ENCODE results near the gene ENTPD7. TPM values are rescaled to one million over a fixed set of nuclear protein-coding genes. Genes with fewer than 3 reads are reported as not detected.

The ENTPD7 gene
- total and polyA plus RNA-seq, 2 donors (not counting 1 experiment from before 2014, with no cell fraction given), result 0.75 to 6.2 TPM

- Histone ChIP-seq H3K79me2 (ENCODE audit: control insufficient read depth, insufficient read depth, low read length) (peaks cover 25% of the 10 kb centered on the region), H4K20me1 (ENCODE audit: control insufficient read depth, insufficient read depth, low read length, poor library complexity, severe bottlenecking) (peaks cover 10% of the 10 kb centered on the region), H2AFZ (ENCODE audit: insufficient read depth, low read depth, low read length, poor library complexity, severe bottlenecking) (peak overlapping the region; percentile 89), H3K4me3 (ENCODE audit: control extremely low read depth in 1 of 5, extremely low read depth in 1 of 5, insufficient read depth in 1 of 5, low read depth in 2 of 5, low read length in 4 of 5) (peak overlapping the region; percentile 57 to 88 (median 76)), H3K4me1 (ENCODE audit: control insufficient read depth in 2 of 2, insufficient read depth in 2 of 2, low read length in 2 of 2) (peaks cover 27 to 35% of the 10 kb centered on the region in 2 donors), H3K4me2 (replicated peaks; ENCODE audit: low read depth, low read length, poor library complexity, severe bottlenecking) (peak overlapping the region; percentile 90), H3K36me3 (replicated peaks in 1 of 2; ENCODE audit: control extremely low read depth in 1 of 2, control insufficient read depth in 1 of 2, extremely low read depth in 1 of 2, insufficient read depth in 2 of 2, low read length in 1 of 2) (no peaks in the 10 kb centered on the region), H3K9me3 (ENCODE audit: control extremely low read depth in 1 of 3, control insufficient read depth in 2 of 3, insufficient read depth in 1 of 3, low read length in 2 of 3) (no peaks in the 10 kb centered on the region), H3K27me3 (replicated peaks in 1 of 4; ENCODE audit: control extremely low read depth in 1 of 4, control insufficient read depth in 3 of 4, insufficient read depth in 4 of 4, low read length in 3 of 4) (no peaks in the 10 kb centered on the region), H3K9ac (ENCODE audit: low read length) (peak overlapping the region; percentile 95), H3K27ac (ENCODE audit: low read length in 2 of 2) (peak overlapping the region; percentile 95 to 96)
- TF ChIP-seq EZH2 (IDR thresholded peaks at IDR 0.05; ENCODE audit: borderline replicate concordance, insufficient read depth, low read depth, low read length, poor library complexity, severe bottlenecking) (no peak), CTCF (IDR thresholded peaks at IDR 0.05) (no peak)
- H3K27ac Mint-ChIP-seq, result peak overlapping the region; percentile 90
- peaks cover 39% of the 10 kb centered on the region for H3K4me1 Mint-ChIP-seq
- peak overlapping the region; percentile 81 for H3K4me3 Mint-ChIP-seq
- H3K9me3 Mint-ChIP-seq (ENCODE audit: insufficient read depth), result no peaks in the 10 kb centered on the region
- CTCF ChIA-PET, result interaction anchor here (1.0 to 15.3 kb wide), 3 partner anchors 10 to 60 kb away, joined by 5 to 353 read pairs (median 23); partner anchors contain the start of gene ENTPD7
- DNase-seq, result no peak
- POLR2A ChIA-PET, result interaction anchor here (2.3 kb wide), 1 partner anchor 38 kb away, joined by 12 read pairs; the partner anchor contains the start of gene ENTPD7
- ATAC-seq (ENCODE audit: low read depth), result no peak
- WGBS (ENCODE audit: insufficient coverage), result 7% methylated on average over 26 of the region's 31 CpGs
- no peaks in the 10 kb centered on the region for H3K27me3 Mint-ChIP-seq
- intact Hi-C loops (cut with micrococcal nuclease), result loop anchor here (2.0 to 5.0 kb wide), 4 partner anchors 91 to 1884 kb away; partner anchors contain the start of genes HPS1, LZTS2 and ZFYVE27
Measured at GRCh38 chr10:99621454-99622251, 37.7 kb upstream of the ENTPD7 start.

- Mint-ChIP-seq H3K4me3 (no peak overlapping the region), H3K27me3 (peaks cover 4% of the 10 kb centered on the region)
- intact Hi-C loops (cut with micrococcal nuclease), result loop anchor here (5.0 kb wide), 3 partner anchors 88 to 1887 kb away; partner anchors contain the start of genes LZTS2 and ZFYVE27
Measured at GRCh38 chr10:99623919-99624318, 35.4 kb upstream of the ENTPD7 start.

More at GRCh38 chr10:99623919-99624318, 35.4 kb upstream of the ENTPD7 start:
- H3K9ac ChIP-seq (ENCODE audit: low read length), result no peak overlapping the region
- Mint-ChIP-seq H3K9me3 (ENCODE audit: insufficient read depth) (no peaks in the 10 kb centered on the region), H3K27ac (no peak overlapping the region), H3K4me1 (peaks cover 18% of the 10 kb centered on the region)
- H3K4me1 ChIP-seq (ENCODE audit: control insufficient read depth in 2 of 2, insufficient read depth in 2 of 2, low read length in 2 of 2), result peaks cover 6 to 15% of the 10 kb centered on the region in 2 donors
- DNase-seq (no peak), ATAC-seq (ENCODE audit: low read depth) (no peak)
- ChIA-PET CTCF (interaction anchor here (0.9 to 3.8 kb wide), 3 partner anchors 12 to 63 kb away, joined by 3 to 23 read pairs (median 3); no protein-coding TSS in a partner anchor), POLR2A (interaction anchor here (0.7 kb wide), 1 partner anchor 1489 kb away, joined by 3 read pairs; the partner anchor contains the start of gene R3HCC1L)
- no peak overlapping the region for H3K27ac ChIP-seq (ENCODE audit: low read length in 2 of 2)
- H3K36me3 ChIP-seq (replicated peaks in 1 of 2; ENCODE audit: control extremely low read depth in 1 of 2, control insufficient read depth in 1 of 2, extremely low read depth in 1 of 2, insufficient read depth in 2 of 2, low read length in 1 of 2), result no peaks in the 10 kb centered on the region
- TF ChIP-seq EZH2 (IDR thresholded peaks at IDR 0.05; ENCODE audit: borderline replicate concordance, insufficient read depth, low read depth, low read length, poor library complexity, severe bottlenecking) (no peak), CTCF (IDR thresholded peaks at IDR 0.05) (peak; percentile 4)
- H4K20me1 ChIP-seq (ENCODE audit: control insufficient read depth, insufficient read depth, low read length, poor library complexity, severe bottlenecking), result no peaks in the 10 kb centered on the region
- peaks cover 6% of the 10 kb centered on the region for H3K79me2 ChIP-seq (ENCODE audit: control insufficient read depth, insufficient read depth, low read length)
- no peak overlapping the region for H2AFZ ChIP-seq (ENCODE audit: insufficient read depth, low read depth, low read length, poor library complexity, severe bottlenecking)
- no peaks in the 10 kb centered on the region for H3K27me3 ChIP-seq (replicated peaks in 1 of 4; ENCODE audit: control extremely low read depth in 1 of 4, control insufficient read depth in 3 of 4, insufficient read depth in 4 of 4, low read length in 3 of 4)
- no peak overlapping the region for H3K4me2 ChIP-seq (replicated peaks; ENCODE audit: low read depth, low read length, poor library complexity, severe bottlenecking)
- H3K4me3 ChIP-seq (ENCODE audit: control extremely low read depth in 1 of 5, extremely low read depth in 1 of 5, insufficient read depth in 1 of 5, low read depth in 2 of 5, low read length in 4 of 5), result no peak overlapping the region
- H3K9me3 ChIP-seq (ENCODE audit: control extremely low read depth in 1 of 3, control insufficient read depth in 2 of 3, insufficient read depth in 1 of 3, low read length in 2 of 3), result no peaks in the 10 kb centered on the region

Measured in B cell (primary cell).